Esophagus muscularis mucosa (tissue), 4 donors: ENCODE measurements around the gene IGFN1. TPM values are rescaled to one million over a fixed set of nuclear protein-coding genes. Genes with fewer than 3 reads are reported as not detected.

Experiments used
- DNase-seq: peaks from one replicate; pipeline ENCODE4 v3.0.0-alpha.2; 2017; ENCODE audit errors: extremely low spot score
- H3K27ac ChIP-seq, 4 donors: fragments of 200-600 bp; sonication (generic); replicated peaks in 1 of 4; 1 replicate in 3 of 4; 2 replicates in 1 of 4; pipeline ENCODE4 v1.5.1; 2016 to 2019; ENCODE audit warnings: mild to moderate bottlenecking in 1 of 4
- H3K27me3 ChIP-seq, 4 donors: fragments of 200-600 bp; sonication (generic); one replicate each; pipeline versions ENCODE4 v1.5.1 to v1.6.0; 2016 to 2019
- H3K36me3 ChIP-seq, 4 donors: fragments of 200-600 bp; sonication (generic); one replicate each; pipeline ENCODE4 v1.5.1; 2016 to 2019
- H3K4me1 ChIP-seq, 4 donors: fragments of 200-600 bp; sonication (generic); one replicate each; pipeline ENCODE4 v1.5.1; 2016 to 2019
- H3K4me3 ChIP-seq, 4 donors: fragments of 200-600 bp; sonication (generic); 1 replicate in 2 of 4; 2 replicates in 2 of 4; pipeline ENCODE4 v1.5.1; 2016 to 2019; ENCODE audit warnings: mild to moderate bottlenecking in 4 of 4, moderate library complexity in 1 of 4
- H3K9me3 ChIP-seq, 4 donors: fragments of 200-600 bp; sonication (generic); 1 replicate in 3 of 4; 2 replicates in 1 of 4; pipeline ENCODE4 v1.5.1; 2016 to 2019
- CTCF ChIP-seq, 3 experiments: fragments of 200-600 bp in 2 of 3; fragments of 450-650 bp in 1 of 3; sonication (generic) in 2 of 3; IDR thresholded peaks; one replicate each; pipeline ENCODE4 v1.5.1; 2017 to 2019; ENCODE audit warnings: antibody characterized with exemption in 3 of 3, mild to moderate bottlenecking in 2 of 3, moderate library complexity in 1 of 3
- EP300 ChIP-seq: sonication (generic); formaldehyde crosslinking; IDR thresholded peaks from one replicate; pipeline ENCODE4 v1.6.1; 2017; ENCODE audit warnings: antibody characterized with exemption
- POLR2A ChIP-seq: fragments of 450-650 bp; IDR thresholded peaks from one replicate; pipeline ENCODE4 v1.6.1; 2017; ENCODE audit warnings: antibody characterized with exemption, moderate library complexity, mild to moderate bottlenecking, low read depth
- POLR2AphosphoS5 ChIP-seq, 2 donors: sonication (generic); formaldehyde crosslinking; IDR thresholded peaks; one replicate each; pipeline ENCODE4 v1.6.1; 2017; ENCODE audit warnings: antibody characterized with exemption in 2 of 2
- WGBS: methylation state at CpG from one replicate; pipeline ENCODE4 v1.1.5; 2018; 5-methylcytosine and 5-hydroxymethylcytosine counted together
- intact Hi-C: fragments of 100-400 bp; cut with DNase I; formaldehyde crosslinking; loops from one replicate; pipeline ENCODE4 v1.15.1; 2023
- total RNA-seq, 4 donors: library from RNA; depleted of rRNA; stranded (reverse); fragments of >200 nt; gene quantifications; one replicate each; pipeline versions ENCODE4 v1.1.0 to v1.2.1, GENCODE V29; 2016

IGFN1 gene
- total RNA-seq, 4 donors from 2014 or later: not detected

GRCh38 chr1:201183209-201183608 is 7.4 kb upstream of the IGFN1 start:
- H3K4me3 ChIP-seq: no peak overlapping the region
- no peaks in the 10 kb centered on the region for H3K4me1 ChIP-seq
- WGBS: 94% methylated on average over 3 of the region's 3 CpGs
- no peaks in the 10 kb centered on the region for H3K9me3 ChIP-seq
- H3K27me3 ChIP-seq: no peaks in the 10 kb centered on the region
- TF ChIP-seq POLR2AphosphoS5 (IDR thresholded peaks at IDR 0.05) (no peak), EP300 (no peak), POLR2A (no peak), CTCF (IDR thresholded peaks at IDR 0.05) (no peak)
- no peak for DNase-seq
- intact Hi-C loops: no loop called here
- no peak overlapping the region for H3K27ac ChIP-seq
- no peaks in the 10 kb centered on the region for H3K36me3 ChIP-seq

GRCh38 chr1:201183753-201184152 is 6.9 kb upstream of the IGFN1 start:
- DNase-seq: no peak
- intact Hi-C loops: no loop called here
- Histone ChIP-seq H3K4me3 (no peak overlapping the region), H3K27me3 (no peaks in the 10 kb centered on the region), H3K9me3 (no peaks in the 10 kb centered on the region), H3K4me1 (no peaks in the 10 kb centered on the region), H3K36me3 (no peaks in the 10 kb centered on the region), H3K27ac (no peak overlapping the region)
- no peak for TF ChIP-seq CTCF (IDR thresholded peaks at IDR 0.05)
- TF ChIP-seq EP300: no peak
- no peak for TF ChIP-seq POLR2AphosphoS5 (IDR thresholded peaks at IDR 0.05)
- no peak for TF ChIP-seq POLR2A
- WGBS: 50% methylated on average over 1 of the region's 5 CpGs

- H3K9me3 ChIP-seq: no peaks in the 10 kb centered on the region
- 59% methylated on average over 9 of the region's 9 CpGs for WGBS
- no peaks in the 10 kb centered on the region for H3K27me3 ChIP-seq
- intact Hi-C loops: no loop called here
- no peaks in the 10 kb centered on the region for H3K36me3 ChIP-seq
- no peak for DNase-seq
- H3K4me3 ChIP-seq: no peak overlapping the region
- H3K27ac ChIP-seq: no peak overlapping the region
- TF ChIP-seq CTCF (IDR thresholded peaks at IDR 0.05): peak; percentile 16 to 59 (median 40)
- no peak for TF ChIP-seq EP300
- TF ChIP-seq POLR2A: no peak
- no peak for TF ChIP-seq POLR2AphosphoS5 (IDR thresholded peaks at IDR 0.05)
- no peaks in the 10 kb centered on the region for H3K4me1 ChIP-seq
Observed at GRCh38 chr1:201184307-201185122, 6.1 kb upstream of the IGFN1 start.

- no peak for TF ChIP-seq CTCF (IDR thresholded peaks at IDR 0.05)
- no peak for TF ChIP-seq POLR2AphosphoS5 (IDR thresholded peaks at IDR 0.05)
- TF ChIP-seq EP300: no peak
- no peak for TF ChIP-seq POLR2A
- H3K4me3 ChIP-seq: no peak overlapping the region
- H3K27me3 ChIP-seq: no peaks in the 10 kb centered on the region
- H3K4me1 ChIP-seq: no peaks in the 10 kb centered on the region
- no peak overlapping the region for H3K27ac ChIP-seq
- DNase-seq: no peak
- no peaks in the 10 kb centered on the region for H3K36me3 ChIP-seq
- intact Hi-C loops: no loop called here
- H3K9me3 ChIP-seq: no peaks in the 10 kb centered on the region
- WGBS: 48% methylated on average over 3 of the region's 3 CpGs
Observed at GRCh38 chr1:201185123-201185453, 5.5 kb upstream of the IGFN1 start.
